Spinal cord (tissue), 10 donors: ENCODE measurements around the gene TMEM132A. TPM values are rescaled to one million over a fixed set of nuclear protein-coding genes. Genes with fewer than 3 reads are reported as not detected.

ENCODE experiments used
- DNase-seq, 6 donors: peaks; one replicate each; pipeline versions ENCODE4 v3.0.0 to v3.0.0-alpha.2; 2013 to 2015; ENCODE audit warnings: low spot score in 6 of 6, low read depth in 4 of 6
- H3K27ac ChIP-seq: one replicate; pipeline ENCODE4 v1.5.1; 2013; ENCODE audit warnings: low read depth, low read length, control low read depth
- H3K27me3 ChIP-seq: one replicate; pipeline ENCODE4 v1.6.1; 2013; ENCODE audit warnings: low read length; ENCODE audit not compliant: control insufficient read depth, insufficient read depth
- H3K36me3 ChIP-seq: one replicate; pipeline ENCODE4 v1.6.1; 2013; ENCODE audit warnings: low read length; ENCODE audit not compliant: control insufficient read depth, insufficient read depth
- H3K4me1 ChIP-seq: one replicate; pipeline ENCODE4 v1.6.1; 2013; ENCODE audit warnings: low read length; ENCODE audit not compliant: control insufficient read depth, insufficient read depth
- H3K4me3 ChIP-seq: one replicate; pipeline ENCODE4 v1.5.1; 2013; ENCODE audit warnings: low read depth, low read length, control low read depth
- H3K9me3 ChIP-seq: one replicate; pipeline ENCODE4 v1.6.1; 2013; ENCODE audit warnings: low read length; ENCODE audit not compliant: control insufficient read depth, insufficient read depth
- WGBS: methylation state at CpG from one replicate; pipeline ENCODE4 v1.1.5; 2013; ENCODE audit warnings: missing lambda C conversion rate; ENCODE audit not compliant: insufficient coverage; 5-methylcytosine and 5-hydroxymethylcytosine counted together
- polyA plus RNA-seq, 2 donors: library from polyadenylated mRNA; unstranded; fragments of 120-200 nt; gene quantifications; one replicate each; pipeline ENCODE4 v1.2.1, GENCODE V29; 2013; ENCODE audit not compliant: insufficient read length in 2 of 2
- total RNA-seq, 2 donors: library from RNA; depleted of rRNA in 1 of 2; stranded (reverse); fragments of 120-200 nt in 1 of 2; fragments of >200 nt in 1 of 2; gene quantifications; one replicate each; pipeline versions ENCODE4 v1.2.3 to v1.2.4, GENCODE V29; 2013 to 2014
- donor health status: healthy.

Gene TMEM132A
- total and polyA plus RNA-seq, 4 donors, result 59.0 to 222 (median 156) TPM

DNA sequence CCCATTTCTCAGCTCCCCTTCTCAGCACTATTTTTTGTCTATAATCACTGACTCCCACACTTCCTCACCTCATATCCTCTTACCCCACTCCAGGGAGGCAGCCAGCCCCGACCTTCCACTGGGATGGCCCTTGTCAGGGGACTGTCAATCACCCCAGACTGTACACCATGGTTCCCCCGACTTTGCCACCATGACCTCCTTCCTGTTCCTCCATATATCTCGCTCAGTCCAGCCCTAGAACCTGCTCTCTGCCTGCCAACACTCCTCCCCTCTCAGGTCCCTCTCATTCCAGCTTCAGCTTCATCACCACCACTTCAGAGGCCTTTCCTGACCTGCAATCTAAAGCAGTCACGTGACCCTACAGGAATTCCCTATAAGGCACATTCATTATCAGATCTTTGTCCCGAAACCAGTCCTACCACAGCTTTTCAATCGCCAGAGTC, 34.4 kb upstream of the TMEM132A start:
- Histone ChIP-seq H3K4me1 (no peaks in the 10 kb centered on the region), H3K4me3 (no peak overlapping the region), H3K27ac (no peak overlapping the region), H3K9me3 (no peaks in the 10 kb centered on the region), H3K27me3 (no peaks in the 10 kb centered on the region), H3K36me3 (peaks cover 30% of the 10 kb centered on the region)
- WGBS, result 92% methylated on average over 6 of the region's 6 CpGs
- no peak for DNase-seq

GRCh38 chr11:60890696-60891095, 33.6 kb upstream of the TMEM132A start:
- H3K9me3 ChIP-seq, result no peaks in the 10 kb centered on the region
- no peak overlapping the region for H3K27ac ChIP-seq
- no peaks in the 10 kb centered on the region for H3K27me3 ChIP-seq
- no peak overlapping the region for H3K4me3 ChIP-seq
- H3K4me1 ChIP-seq, result no peaks in the 10 kb centered on the region
- no peak for DNase-seq
- WGBS, result 86% methylated on average over 3 of the region's 5 CpGs
- H3K36me3 ChIP-seq, result peaks cover 34% of the 10 kb centered on the region

- H3K4me1 ChIP-seq, result no peaks in the 10 kb centered on the region
- no peak for DNase-seq
- no peaks in the 10 kb centered on the region for H3K27me3 ChIP-seq
- 89% methylated on average over 2 of the region's 7 CpGs for WGBS
- no peak overlapping the region for H3K4me3 ChIP-seq
- no peak overlapping the region for H3K27ac ChIP-seq
- peaks cover 36% of the 10 kb centered on the region for H3K36me3 ChIP-seq
- H3K9me3 ChIP-seq, result no peaks in the 10 kb centered on the region
Observed at GRCh38 chr11:60891103-60891741, 33.0 kb upstream of the TMEM132A start.

GRCh38 chr11:60895687-60896086, 28.6 kb upstream of the TMEM132A start:
- WGBS, result no CpG with 5 or more reads among the region's 5 CpGs
- no peaks in the 10 kb centered on the region for H3K9me3 ChIP-seq
- H3K27me3 ChIP-seq, result no peaks in the 10 kb centered on the region
- H3K36me3 ChIP-seq, result peaks cover 47% of the 10 kb centered on the region
- no peaks in the 10 kb centered on the region for H3K4me1 ChIP-seq
- H3K4me3 ChIP-seq, result no peak overlapping the region
- no peak overlapping the region for H3K27ac ChIP-seq
- DNase-seq, result no peak

- Histone ChIP-seq H3K4me3 (no peak overlapping the region), H3K27me3 (no peaks in the 10 kb centered on the region), H3K4me1 (no peaks in the 10 kb centered on the region), H3K36me3 (peaks cover 55% of the 10 kb centered on the region), H3K27ac (no peak overlapping the region), H3K9me3 (no peaks in the 10 kb centered on the region)
- no peak for DNase-seq
- WGBS, result 90% methylated on average over 2 of the region's 4 CpGs
Observed at GRCh38 chr11:60897496-60897895, 26.8 kb upstream of the TMEM132A start.

GRCh38 chr11:60899046-60899936, 25.0 kb upstream of the TMEM132A start:
- H3K4me1 ChIP-seq, result no peaks in the 10 kb centered on the region
- H3K4me3 ChIP-seq, result no peak overlapping the region
- peaks cover 54% of the 10 kb centered on the region for H3K36me3 ChIP-seq
- no peaks in the 10 kb centered on the region for H3K9me3 ChIP-seq
- no peak overlapping the region for H3K27ac ChIP-seq
- peak in 3 of 6 donors; percentile 60 to 89 (median 82) for DNase-seq
- WGBS, result 70% methylated on average over 8 of the region's 12 CpGs
- H3K27me3 ChIP-seq, result no peaks in the 10 kb centered on the region

DNA sequence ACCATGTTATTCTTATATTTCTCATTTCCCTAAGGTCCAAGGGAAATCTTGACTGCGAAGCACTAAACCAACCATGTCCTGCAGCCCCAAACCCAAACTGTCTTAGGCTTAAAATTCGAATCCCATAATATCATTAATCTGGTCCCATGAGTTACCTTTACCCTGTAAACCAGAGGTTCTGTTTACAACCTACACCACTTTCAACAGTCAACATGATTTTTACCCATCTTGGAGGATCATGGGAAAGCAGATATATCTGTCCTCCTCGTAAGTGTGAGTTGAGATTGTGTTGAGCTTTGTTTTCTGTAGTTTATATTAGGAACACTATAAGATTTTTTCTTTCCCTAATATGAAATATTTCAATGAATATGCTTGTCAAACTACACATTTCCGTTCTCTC, 24.3 kb upstream of the TMEM132A start:
- Histone ChIP-seq H3K36me3 (peaks cover 53% of the 10 kb centered on the region), H3K4me3 (no peak overlapping the region)
- no CpG with 5 or more reads among the region's 4 CpGs for WGBS

DNA sequence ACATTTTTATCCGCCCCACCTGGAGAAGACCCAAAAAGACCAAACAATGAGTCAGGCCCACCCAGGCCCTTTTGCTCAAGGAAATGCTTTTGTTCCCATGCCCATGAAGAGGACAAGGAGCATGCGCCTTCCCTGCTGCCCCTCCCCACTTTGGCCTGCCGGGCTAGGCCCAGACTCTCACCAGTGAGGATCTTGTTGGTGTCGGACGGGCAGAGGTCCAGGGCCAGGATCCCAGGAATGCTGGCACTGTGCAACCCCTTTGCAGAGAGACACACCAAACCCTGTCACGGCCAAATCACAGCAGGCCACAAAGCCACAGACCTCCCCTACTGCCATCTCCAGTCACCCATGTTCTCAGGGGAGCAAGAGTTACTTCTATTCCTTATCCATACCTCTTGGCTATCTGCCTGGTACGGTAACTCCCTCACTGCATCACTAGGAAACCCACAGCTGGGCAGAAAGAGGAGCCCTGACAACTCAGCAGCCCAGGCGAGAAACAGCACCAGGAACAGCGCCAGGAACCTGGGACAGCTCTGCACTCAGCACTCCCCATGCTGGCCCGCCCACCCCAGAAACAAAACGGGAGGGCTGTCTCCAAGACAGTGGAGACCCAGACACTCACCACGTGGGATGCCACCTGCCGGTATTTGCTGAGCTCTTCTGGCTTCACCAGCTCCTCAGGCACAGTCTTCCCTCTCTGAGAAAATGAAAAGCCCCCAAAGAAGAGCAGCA, 23.4 kb upstream of the TMEM132A start:
- no peak overlapping the region for H3K4me3 ChIP-seq
- peaks cover 50% of the 10 kb centered on the region for H3K36me3 ChIP-seq
- peak in 1 of 6 donors; percentile 29 for DNase-seq
- H3K27me3 ChIP-seq, result no peaks in the 10 kb centered on the region
- no peak overlapping the region for H3K27ac ChIP-seq
- H3K4me1 ChIP-seq, result peaks cover 6% of the 10 kb centered on the region
- WGBS, result 81% methylated on average over 13 of the region's 13 CpGs
- H3K9me3 ChIP-seq, result no peaks in the 10 kb centered on the region

More for the DNA sequence above, 24.3 kb upstream of the TMEM132A start:
- Histone ChIP-seq H3K27me3 (no peaks in the 10 kb centered on the region), H3K4me1 (no peaks in the 10 kb centered on the region), H3K27ac (no peak overlapping the region), H3K9me3 (no peaks in the 10 kb centered on the region)
- no peak for DNase-seq

GRCh38 chr11:60902625-60903024, 21.6 kb upstream of the TMEM132A start:
- no peak for DNase-seq
- Histone ChIP-seq H3K4me3 (no peak overlapping the region), H3K27ac (no peak overlapping the region), H3K4me1 (peaks cover 6% of the 10 kb centered on the region), H3K9me3 (no peaks in the 10 kb centered on the region), H3K36me3 (peaks cover 45% of the 10 kb centered on the region), H3K27me3 (no peaks in the 10 kb centered on the region)
- 96% methylated on average over 11 of the region's 11 CpGs for WGBS
